ENCODE data around the gene SCYGR5. TPM values are rescaled to one million over a fixed set of nuclear protein-coding genes. Genes with fewer than 3 reads are reported as not detected.

SCYGR5 gene
- total RNA-seq, 3 donors from 2014 or later (not counting 1 experiment from before 2014, with no cell fraction given): not detected

GRCh38 chr2:227626580-227627151 lies 39.9 kb upstream of the SCYGR5 start:
- H3K4me1 Mint-ChIP-seq: no peaks in the 10 kb centered on the region
- H3K36me3 ChIP-seq (ENCODE audit: control insufficient read depth, insufficient read depth, low read length): no peaks in the 10 kb centered on the region
- intact Hi-C loops (cut with micrococcal nuclease): no loop called here

DNA sequence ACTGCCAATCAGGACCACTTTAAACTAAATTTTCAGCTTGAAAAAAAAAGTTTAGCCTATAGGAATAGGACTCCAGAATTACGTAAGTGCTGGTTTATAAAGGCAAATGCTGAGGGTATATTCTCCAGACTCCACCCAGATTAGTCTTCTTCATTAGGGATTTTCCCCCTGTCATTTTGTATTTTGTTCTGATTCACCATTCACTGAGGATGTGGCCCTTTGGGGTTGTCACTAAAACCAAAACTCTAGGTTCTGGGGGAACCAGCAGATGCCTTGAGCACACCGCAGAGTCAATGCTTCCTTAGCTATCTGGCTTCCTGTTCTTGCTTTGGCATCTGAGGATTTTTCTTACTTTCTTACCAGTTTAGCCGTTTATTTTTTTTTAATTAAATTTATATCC lies 38.8 kb upstream of the SCYGR5 start:
- H3K27ac Mint-ChIP-seq: no peak overlapping the region
- peaks cover 9 to 26% of the 10 kb centered on the region in 2 donors for H3K27me3 Mint-ChIP-seq (ENCODE audit: low read depth in 2 of 2)
- no peaks in the 10 kb centered on the region for H3K9me3 Mint-ChIP-seq
- no peak for DNase-seq
- ATAC-seq: no peak
- intact Hi-C loops (cut with micrococcal nuclease): no loop called here
- no peaks in the 10 kb centered on the region for H3K36me3 ChIP-seq (ENCODE audit: control insufficient read depth, insufficient read depth, low read length)
- H3K36me3 Mint-ChIP-seq: no peaks in the 10 kb centered on the region
- H3K9me3 ChIP-seq (ENCODE audit: control insufficient read depth, insufficient read depth, low read length): no peaks in the 10 kb centered on the region
- no peak overlapping the region for H3K4me3 Mint-ChIP-seq
- no peaks in the 10 kb centered on the region for H3K4me1 ChIP-seq (ENCODE audit: control insufficient read depth, insufficient read depth, low read length)
- no peaks in the 10 kb centered on the region for H3K4me1 Mint-ChIP-seq
- WGBS (ENCODE audit: insufficient coverage): 78% methylated on average over 2 of the region's 3 CpGs
- no peak overlapping the region for H3K27ac ChIP-seq (ENCODE audit: low read length)
- no peaks in the 10 kb centered on the region for H3K27me3 ChIP-seq (ENCODE audit: control insufficient read depth, insufficient read depth, low read length)
- TF ChIP-seq, protein P1, sequence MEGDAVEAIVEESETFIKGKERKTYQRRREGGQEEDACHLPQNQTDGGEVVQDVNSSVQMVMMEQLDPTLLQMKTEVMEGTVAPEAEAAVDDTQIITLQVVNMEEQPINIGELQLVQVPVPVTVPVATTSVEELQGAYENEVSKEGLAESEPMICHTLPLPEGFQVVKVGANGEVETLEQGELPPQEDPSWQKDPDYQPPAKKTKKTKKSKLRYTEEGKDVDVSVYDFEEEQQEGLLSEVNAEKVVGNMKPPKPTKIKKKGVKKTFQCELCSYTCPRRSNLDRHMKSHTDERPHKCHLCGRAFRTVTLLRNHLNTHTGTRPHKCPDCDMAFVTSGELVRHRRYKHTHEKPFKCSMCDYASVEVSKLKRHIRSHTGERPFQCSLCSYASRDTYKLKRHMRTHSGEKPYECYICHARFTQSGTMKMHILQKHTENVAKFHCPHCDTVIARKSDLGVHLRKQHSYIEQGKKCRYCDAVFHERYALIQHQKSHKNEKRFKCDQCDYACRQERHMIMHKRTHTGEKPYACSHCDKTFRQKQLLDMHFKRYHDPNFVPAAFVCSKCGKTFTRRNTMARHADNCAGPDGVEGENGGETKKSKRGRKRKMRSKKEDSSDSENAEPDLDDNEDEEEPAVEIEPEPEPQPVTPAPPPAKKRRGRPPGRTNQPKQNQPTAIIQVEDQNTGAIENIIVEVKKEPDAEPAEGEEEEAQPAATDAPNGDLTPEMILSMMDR (IDR thresholded peaks at IDR 0.05): no peak
- H3K4me3 ChIP-seq (ENCODE audit: low read length): no peak overlapping the region

More at GRCh38 chr2:227626580-227627151, 39.9 kb upstream of the SCYGR5 start:
- DNase-seq (no peak), ATAC-seq (no peak)
- no peak overlapping the region for H3K4me3 ChIP-seq (ENCODE audit: low read length)
- Mint-ChIP-seq H3K36me3 (no peaks in the 10 kb centered on the region), H3K27ac (no peak overlapping the region), H3K27me3 (ENCODE audit: low read depth in 2 of 2) (peaks cover 9 to 25% of the 10 kb centered on the region in 2 donors), H3K9me3 (no peaks in the 10 kb centered on the region), H3K4me3 (no peak overlapping the region)
- no peak overlapping the region for H3K27ac ChIP-seq (ENCODE audit: low read length)
- WGBS (ENCODE audit: insufficient coverage): 90% methylated on average over 5 of the region's 10 CpGs
- H3K27me3 ChIP-seq (ENCODE audit: control insufficient read depth, insufficient read depth, low read length): no peaks in the 10 kb centered on the region
- TF ChIP-seq, protein P1 (IDR thresholded peaks at IDR 0.05): no peak
- no peaks in the 10 kb centered on the region for H3K9me3 ChIP-seq (ENCODE audit: control insufficient read depth, insufficient read depth, low read length)
- no peaks in the 10 kb centered on the region for H3K4me1 ChIP-seq (ENCODE audit: control insufficient read depth, insufficient read depth, low read length)

- ATAC-seq (no peak), DNase-seq (no peak)
- Mint-ChIP-seq H3K36me3 (no peaks in the 10 kb centered on the region), H3K27me3 (ENCODE audit: low read depth in 2 of 2) (peaks cover 5 to 26% of the 10 kb centered on the region in 2 donors), H3K9me3 (no peaks in the 10 kb centered on the region), H3K27ac (no peak overlapping the region), H3K4me1 (no peaks in the 10 kb centered on the region), H3K4me3 (no peak overlapping the region)
- intact Hi-C loops (cut with micrococcal nuclease): no loop called here
- H3K4me3 ChIP-seq (ENCODE audit: low read length): no peak overlapping the region
- H3K4me1 ChIP-seq (ENCODE audit: control insufficient read depth, insufficient read depth, low read length): no peaks in the 10 kb centered on the region
- no peaks in the 10 kb centered on the region for H3K9me3 ChIP-seq (ENCODE audit: control insufficient read depth, insufficient read depth, low read length)
- H3K27me3 ChIP-seq (ENCODE audit: control insufficient read depth, insufficient read depth, low read length): no peaks in the 10 kb centered on the region
- TF ChIP-seq, protein P1 (IDR thresholded peaks at IDR 0.05): no peak
- H3K36me3 ChIP-seq (ENCODE audit: control insufficient read depth, insufficient read depth, low read length): no peaks in the 10 kb centered on the region
- 81% methylated on average over 6 of the region's 7 CpGs for WGBS (ENCODE audit: insufficient coverage)
- H3K27ac ChIP-seq (ENCODE audit: low read length): no peak overlapping the region
Observed at GRCh38 chr2:227629435-227629834, 37.2 kb upstream of the SCYGR5 start.

DNA sequence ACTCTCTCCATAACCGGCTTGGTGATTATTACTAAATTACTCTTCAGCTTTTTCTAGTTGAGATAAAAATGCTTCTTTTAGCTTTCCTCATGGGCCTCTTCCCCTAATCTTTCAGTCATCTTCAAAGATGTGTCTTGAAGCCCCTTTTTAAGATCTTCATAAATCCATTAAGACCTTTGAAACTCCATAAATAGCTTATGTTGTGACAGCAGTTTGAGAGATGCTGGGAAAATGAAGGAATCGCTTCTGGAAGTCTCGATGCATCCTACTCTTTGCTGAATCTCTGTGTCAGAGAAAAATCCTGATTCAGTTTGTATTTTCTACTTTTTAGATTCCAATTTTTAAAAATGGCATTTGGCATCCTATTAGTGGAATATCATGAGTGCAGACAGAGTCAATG lies 36.3 kb upstream of the SCYGR5 start:
- Mint-ChIP-seq H3K27ac (no peak overlapping the region), H3K27me3 (ENCODE audit: low read depth in 2 of 2) (peaks cover 5 to 25% of the 10 kb centered on the region in 2 donors), H3K9me3 (no peaks in the 10 kb centered on the region), H3K4me1 (no peaks in the 10 kb centered on the region), H3K4me3 (no peak overlapping the region), H3K36me3 (no peaks in the 10 kb centered on the region)
- intact Hi-C loops (cut with micrococcal nuclease): no loop called here
- DNase-seq: no peak
- Histone ChIP-seq H3K9me3 (ENCODE audit: control insufficient read depth, insufficient read depth, low read length) (no peaks in the 10 kb centered on the region), H3K27ac (ENCODE audit: low read length) (no peak overlapping the region), H3K4me3 (ENCODE audit: low read length) (no peak overlapping the region), H3K36me3 (ENCODE audit: control insufficient read depth, insufficient read depth, low read length) (no peaks in the 10 kb centered on the region), H3K4me1 (ENCODE audit: control insufficient read depth, insufficient read depth, low read length) (no peaks in the 10 kb centered on the region), H3K27me3 (ENCODE audit: control insufficient read depth, insufficient read depth, low read length) (no peaks in the 10 kb centered on the region)
- ATAC-seq: no peak
- WGBS (ENCODE audit: insufficient coverage): 95% methylated on average over 3 of the region's 3 CpGs
- TF ChIP-seq, protein P1 (IDR thresholded peaks at IDR 0.05): no peak
